HG02759 (cell line): ENCODE results near the gene ANK3.

ENCODE experiments used
- ATAC-seq: cut with Tn5 transposase; IDR thresholded peaks from one replicate; pipeline ENCODE4 v1.9.1; 2021; ENCODE audit warnings: mild to moderate bottlenecking, moderate library complexity; ENCODE audit not compliant: unreplicated experiment

ANK3 gene

GRCh38 chr10:60144099-60144498 lies 245.6 kb downstream of the ANK3 start:
- no peak for ATAC-seq

- ATAC-seq: no peak
Measured at GRCh38 chr10:60142736-60143135, 246.9 kb downstream of the ANK3 start.

GRCh38 chr10:60141896-60142559 lies 247.6 kb downstream of the ANK3 start:
- ATAC-seq: no peak

GRCh38 chr10:60140651-60141632 lies 248.7 kb downstream of the ANK3 start:
- no peak for ATAC-seq

GRCh38 chr10:60139798-60140566 lies 249.7 kb downstream of the ANK3 start:
- no peak for ATAC-seq

GRCh38 chr10:60139290-60139689 lies 250.4 kb downstream of the ANK3 start:
- ATAC-seq: no peak

GRCh38 chr10:60138842-60139241 lies 250.8 kb downstream of the ANK3 start:
- no peak for ATAC-seq

- no peak for ATAC-seq
Measured at GRCh38 chr10:60138026-60138425, 251.6 kb downstream of the ANK3 start.

GRCh38 chr10:60137292-60137992 lies 252.2 kb downstream of the ANK3 start:
- no peak for ATAC-seq

GRCh38 chr10:60135020-60135419 lies 254.7 kb downstream of the ANK3 start:
- peak; percentile 36 for ATAC-seq

- no peak for ATAC-seq
Measured at GRCh38 chr10:60134548-60134947, 255.1 kb downstream of the ANK3 start.

- ATAC-seq: peak; percentile 80
Measured at GRCh38 chr10:60130130-60130579, 259.5 kb downstream of the ANK3 start.

- no peak for ATAC-seq
Measured at GRCh38 chr10:60125895-60126294, 263.8 kb downstream of the ANK3 start.

GRCh38 chr10:60124536-60124935 lies 265.1 kb downstream of the ANK3 start:
- ATAC-seq: no peak

GRCh38 chr10:60123668-60124067 lies 266.0 kb downstream of the ANK3 start:
- no peak for ATAC-seq

GRCh38 chr10:60123172-60123571 lies 266.5 kb downstream of the ANK3 start:
- no peak for ATAC-seq

- ATAC-seq: no peak
Measured at GRCh38 chr10:60122190-60122589, 267.5 kb downstream of the ANK3 start.

GRCh38 chr10:60114765-60115586 lies 274.7 kb downstream of the ANK3 start:
- ATAC-seq: peak; percentile 78

- no peak for ATAC-seq
Measured at GRCh38 chr10:60110739-60111138, 278.9 kb downstream of the ANK3 start.
